Neutrophil (primary cell): Measurements from ENCODE around the gene OR5L2.

Source experiments
- H3K27ac ChIP-seq: fragments of 200-600 bp; sonication (generic); 2 replicates; pipeline ENCODE4 v1.5.1; 2016; ENCODE audit warnings: mild to moderate bottlenecking, moderate library complexity
- H3K27me3 ChIP-seq: fragments of 200-600 bp; sonication (generic); 2 replicates; pipeline ENCODE4 v1.6.0; 2016; ENCODE audit warnings: mild to moderate bottlenecking
- H3K36me3 ChIP-seq: fragments of 200-600 bp; sonication (generic); 2 replicates; pipeline ENCODE4 v1.5.1; 2017
- H3K4me1 ChIP-seq, 2 experiments: fragments of 200-600 bp in 1 of 2; sonication (generic) in 1 of 2; 1 replicate in 1 of 2; 2 replicates in 1 of 2; pipeline versions ENCODE4 v1.5.1 to v1.6.1; 2013 to 2016; ENCODE audit warnings: low read depth in 1 of 2, low read length in 1 of 2, mild to moderate bottlenecking in 1 of 2, moderate library complexity in 1 of 2; ENCODE audit not compliant: control insufficient read depth in 1 of 2, insufficient read depth in 1 of 2
- H3K4me3 ChIP-seq, 2 experiments: fragments of 200-600 bp in 1 of 2; sonication (generic) in 1 of 2; 1 replicate in 1 of 2; 2 replicates in 1 of 2; pipeline ENCODE4 v1.5.1; 2013 to 2016; ENCODE audit warnings: low read depth in 1 of 2, low read length in 1 of 2, mild to moderate bottlenecking in 1 of 2, moderate library complexity in 1 of 2
- H3K9me3 ChIP-seq: fragments of 200-600 bp; sonication (generic); 2 replicates; pipeline ENCODE4 v1.5.1; 2016
- CTCF ChIP-seq: fragments of 200-600 bp; sonication (generic); IDR thresholded peaks from 2 replicates; pipeline ENCODE4 v1.5.1; 2016; ENCODE audit warnings: antibody characterized with exemption

The OR5L2 gene

GRCh38 chr11:55826919-55827318 is at the start of gene OR5L2:
Gene OR5L2, plus strand, starts transcription at chr11:55827219. Its CDS starts 0 bp downstream, at chr11:55827219.
- Histone ChIP-seq H3K27ac (no peak within 1 kb of the TSS), H3K4me3 (no peak within 1 kb of the TSS)
- no peak for TF ChIP-seq CTCF

GRCh38 chr11:55791606-55792005 is 35.4 kb upstream of the OR5L2 start:
- no peak overlapping the region for H3K27ac ChIP-seq
- no peak overlapping the region for H3K4me3 ChIP-seq
- no peaks in the 10 kb centered on the region for H3K4me1 ChIP-seq
- no peaks in the 10 kb centered on the region for H3K9me3 ChIP-seq
- H3K36me3 ChIP-seq = no peaks in the 10 kb centered on the region
- TF ChIP-seq CTCF = no peak
- H3K27me3 ChIP-seq = no peaks in the 10 kb centered on the region

More at GRCh38 chr11:55826919-55827318, at the start of gene OR5L2:
- Histone ChIP-seq H3K36me3 (no peaks in the 10 kb centered on the region), H3K27me3 (no peaks in the 10 kb centered on the region), H3K4me1 (no peaks in the 10 kb centered on the region), H3K9me3 (peaks cover 5% of the 10 kb centered on the region)

GRCh38 chr11:55793321-55793720 is 33.7 kb upstream of the OR5L2 start:
- no peaks in the 10 kb centered on the region for H3K27me3 ChIP-seq
- H3K4me1 ChIP-seq = no peaks in the 10 kb centered on the region
- no peak for TF ChIP-seq CTCF
- H3K9me3 ChIP-seq = no peaks in the 10 kb centered on the region
- no peak overlapping the region for H3K4me3 ChIP-seq
- H3K36me3 ChIP-seq = no peaks in the 10 kb centered on the region
- no peak overlapping the region for H3K27ac ChIP-seq

- H3K27ac ChIP-seq = no peak within 1 kb of the TSS
- no peak within 1 kb of the TSS for H3K4me3 ChIP-seq
- H3K36me3 ChIP-seq = no peaks in the 10 kb centered on the region
- H3K9me3 ChIP-seq = no peaks in the 10 kb centered on the region
- H3K27me3 ChIP-seq = no peaks in the 10 kb centered on the region
- H3K4me1 ChIP-seq = no peaks in the 10 kb centered on the region
- no peak for TF ChIP-seq CTCF
Measured at GRCh38 chr11:55795256-55795655, 31.8 kb upstream of the OR5L2 start, which contains the start of gene OR5D14. Gene OR5D14, plus strand, starts transcription at chr11:55795556. Its CDS starts 0 bp downstream, at chr11:55795556.

GRCh38 chr11:55806248-55806647 is 20.8 kb upstream of the OR5L2 start:
- H3K27me3 ChIP-seq = no peaks in the 10 kb centered on the region
- H3K4me1 ChIP-seq = no peaks in the 10 kb centered on the region
- no peak overlapping the region for H3K27ac ChIP-seq
- TF ChIP-seq CTCF = no peak
- no peak overlapping the region for H3K4me3 ChIP-seq
- no peaks in the 10 kb centered on the region for H3K36me3 ChIP-seq
- no peaks in the 10 kb centered on the region for H3K9me3 ChIP-seq

- Histone ChIP-seq H3K27ac (no peak within 1 kb of the TSS), H3K4me3 (no peak within 1 kb of the TSS), H3K9me3 (no peaks in the 10 kb centered on the region), H3K4me1 (no peaks in the 10 kb centered on the region), H3K27me3 (no peaks in the 10 kb centered on the region), H3K36me3 (no peaks in the 10 kb centered on the region)
- TF ChIP-seq CTCF = no peak
Measured at GRCh38 chr11:55811067-55811466, 16.0 kb upstream of the OR5L2 start, which contains the start of gene OR5L1. Gene OR5L1, plus strand, starts transcription at chr11:55811367. Its CDS starts 100 bp downstream, at chr11:55811467.
